Stimulated activated CD8-positive, alpha-beta memory T cell treated with anti-CD3 and anti-CD28 coated beads, Interleukin-4, amount 100 ng/mL, for 4 hours (primary cell): ENCODE results near the gene DNER.
"Not testable (repeated sequence)": the region's sequence is repeated elsewhere in the genome, so short reads cannot be mapped to it uniquely, and the experiment has no call there.

Experiments
- DNase-seq, 2 donors: peaks; one replicate each; pipeline ENCODE4 v3.0.0-alpha.2; 2020; ENCODE audit warnings: low read depth in 2 of 2, low spot score in 1 of 2

DNER gene

GRCh38 chr2:229344151-229344551, 370.2 kb downstream of the DNER start:
- no peak for DNase-seq

- no peak for DNase-seq
Observed at GRCh38 chr2:229343661-229344060, 370.7 kb downstream of the DNER start.

GRCh38 chr2:229342376-229342775, 372.0 kb downstream of the DNER start:
- no peak for DNase-seq

GRCh38 chr2:229340086-229340760, 374.1 kb downstream of the DNER start:
- DNase-seq: no peak

GRCh38 chr2:229339618-229340017, 374.7 kb downstream of the DNER start:
- no peak for DNase-seq

- not testable (repeated sequence) for DNase-seq
Observed at GRCh38 chr2:229339171-229339570, 375.2 kb downstream of the DNER start.

- no peak for DNase-seq
Observed at GRCh38 chr2:229335877-229336346, 378.4 kb downstream of the DNER start.

GRCh38 chr2:229335330-229335729, 379.0 kb downstream of the DNER start:
- no peak for DNase-seq

GRCh38 chr2:229330952-229331351, 383.4 kb downstream of the DNER start:
- no peak for DNase-seq

GRCh38 chr2:229319558-229319957, 394.8 kb downstream of the DNER start:
- DNase-seq: no peak

GRCh38 chr2:229314117-229314516, 400.2 kb downstream of the DNER start:
- DNase-seq: no peak

GRCh38 chr2:229313591-229313990, 400.8 kb downstream of the DNER start:
- no peak for DNase-seq
